Occipital lobe (tissue), 2 donors: ENCODE data around the gene TMEM163. TPM values are rescaled to one million over a fixed set of nuclear protein-coding genes. Genes with fewer than 3 reads are reported as not detected.

ENCODE experiments used
- DNase-seq: peaks from one replicate; lab custom pipeline; 2025; lab: John Stamatoyannopoulos, UW
- total RNA-seq: library from RNA; depleted of rRNA; stranded (reverse); fragments of >200 nt; gene quantifications from one replicate; pipeline ENCODE4 v1.2.3, GENCODE V29; 2014

The TMEM163 gene
- total RNA-seq, 1 donor from 2014 or later = 14.3 TPM

DNA sequence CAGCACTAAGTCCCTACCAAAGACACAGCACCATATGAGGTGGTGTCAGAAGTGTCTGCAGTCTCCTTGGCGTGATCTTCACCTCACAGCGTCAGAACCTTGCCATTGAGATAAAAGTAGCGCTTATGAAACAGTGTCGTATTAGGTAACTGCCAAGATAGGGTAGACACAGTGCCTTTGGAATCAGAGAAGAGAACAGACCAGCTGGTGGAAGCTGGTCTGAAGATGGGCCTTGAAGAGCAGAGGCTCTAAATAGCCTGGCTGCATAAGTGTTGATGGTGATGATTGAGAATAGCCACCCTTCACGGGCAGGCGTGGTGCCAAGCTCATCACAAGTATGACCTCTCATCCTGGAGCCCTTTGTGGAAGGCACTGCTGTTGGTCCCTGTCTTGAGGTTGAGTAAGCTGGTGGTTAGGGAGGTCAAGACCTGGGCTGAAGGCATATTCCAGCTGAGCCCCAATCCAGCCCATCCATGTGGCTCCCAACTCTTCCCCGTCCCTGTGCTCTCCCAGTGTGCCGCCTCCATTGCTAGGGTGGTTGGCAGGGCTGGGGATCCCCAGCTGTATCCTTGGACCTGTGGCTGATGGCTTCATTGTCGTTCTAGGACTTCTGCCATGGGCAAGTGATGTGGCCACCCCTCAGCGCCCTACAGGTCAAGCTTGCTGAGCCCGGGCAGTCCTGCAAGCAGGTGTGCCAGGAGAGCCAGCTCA lies 277.5 kb downstream of the TMEM163 start:
- no peak for DNase-seq

DNA sequence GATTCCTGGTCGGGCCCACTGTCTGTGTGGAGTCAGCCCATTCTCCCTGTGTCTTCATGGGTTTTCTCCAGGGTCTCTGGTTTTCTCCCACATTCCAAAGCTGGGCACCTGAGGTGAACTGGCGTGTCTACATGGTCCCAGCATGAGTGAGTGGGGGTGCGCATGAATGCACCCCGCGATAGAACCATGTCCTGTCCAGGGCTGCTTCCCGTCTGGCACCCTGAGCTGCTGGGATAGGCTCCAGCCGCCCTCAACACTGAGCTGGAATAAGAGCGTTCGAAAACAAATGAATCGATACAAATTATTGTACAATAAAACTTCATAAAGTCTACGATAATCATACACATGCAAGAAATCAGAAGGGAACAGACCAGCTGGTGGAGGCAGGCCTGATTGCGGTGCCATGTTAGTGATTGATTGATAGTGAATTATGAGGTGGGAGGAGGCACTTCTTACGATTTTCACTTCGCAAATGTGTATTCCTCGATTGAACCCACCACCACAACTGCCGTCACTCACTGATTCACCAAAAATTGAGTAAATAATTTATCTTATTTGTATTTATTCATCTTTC lies 278.4 kb downstream of the TMEM163 start:
- DNase-seq = no peak

DNA sequence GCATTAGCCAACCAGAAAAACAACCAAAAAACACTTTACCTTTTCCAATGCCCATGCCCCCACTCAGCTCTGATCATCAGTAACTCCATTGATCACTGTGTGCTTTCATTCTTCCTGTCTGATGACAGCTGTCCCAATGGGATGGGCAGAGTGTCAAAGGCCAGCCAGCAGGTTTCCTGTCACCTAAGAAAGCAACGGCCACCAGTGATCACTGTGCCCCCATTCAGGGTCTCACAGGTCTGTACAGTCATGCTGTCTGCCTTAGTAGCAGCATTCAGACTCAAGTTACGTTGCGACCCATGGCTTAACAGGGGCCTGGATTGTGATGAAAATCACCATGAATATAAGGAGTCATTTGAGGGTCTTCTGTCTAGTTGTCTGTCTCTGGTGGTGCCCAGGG lies 280.4 kb downstream of the TMEM163 start:
- DNase-seq = no peak

DNA sequence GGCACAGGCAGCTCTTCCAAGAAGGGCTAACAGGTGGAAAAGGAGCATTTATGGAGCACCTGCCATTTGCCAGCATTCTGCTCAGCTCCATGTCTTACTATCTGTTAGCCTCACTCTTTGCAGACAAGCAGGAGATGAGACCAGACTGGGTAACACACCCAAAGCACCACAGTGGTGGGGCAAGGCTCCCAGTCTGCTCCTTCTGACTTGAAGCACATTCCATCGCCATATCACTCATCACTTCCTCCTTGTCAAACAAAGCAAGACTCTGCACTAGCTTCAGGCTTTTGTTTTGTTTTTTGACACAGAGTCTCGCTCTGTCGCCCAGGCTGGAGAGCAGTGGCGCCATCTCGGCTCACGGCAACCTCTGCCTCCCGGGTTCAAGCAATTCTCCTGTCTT lies 282.1 kb downstream of the TMEM163 start:
- no peak for DNase-seq

DNA sequence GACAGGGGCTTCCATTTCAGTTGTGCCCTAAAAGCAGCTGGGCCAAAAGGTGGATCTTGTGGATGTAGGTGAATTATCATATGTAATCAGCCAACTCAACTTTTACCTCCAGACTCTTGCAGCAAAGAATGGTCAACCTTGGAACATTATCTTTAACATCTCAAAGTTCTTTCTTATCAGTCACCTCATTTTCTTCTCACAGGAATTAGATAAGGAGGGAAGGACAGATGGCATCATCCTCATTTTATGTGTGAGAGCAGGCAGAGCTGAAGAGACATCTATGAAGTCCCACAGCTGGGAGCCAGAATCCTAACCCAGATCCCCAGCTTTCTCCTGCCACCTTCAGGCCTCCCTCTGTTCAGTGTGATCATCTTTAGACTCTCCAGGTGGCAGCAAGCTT lies 282.9 kb downstream of the TMEM163 start:
- no peak for DNase-seq

DNA sequence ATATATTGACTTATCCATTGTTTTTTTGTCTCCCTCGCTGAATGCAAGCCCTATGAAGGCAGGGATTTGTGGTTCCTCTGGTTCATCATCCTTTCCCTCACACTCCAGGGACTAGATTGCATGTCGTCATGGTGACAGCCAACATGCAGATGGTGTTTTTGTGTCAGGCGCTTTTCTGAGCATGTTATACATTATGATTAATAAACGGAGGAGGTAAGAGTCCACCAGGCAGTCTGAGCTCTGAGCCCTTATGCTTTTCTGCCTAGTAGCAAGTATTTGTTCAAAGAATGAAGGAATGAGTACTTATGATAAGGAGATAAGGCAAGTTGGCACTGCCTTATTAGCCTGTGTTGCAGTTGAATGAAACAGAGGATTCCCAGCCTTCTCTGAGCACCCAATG lies 283.3 kb downstream of the TMEM163 start:
- DNase-seq = no peak

DNA sequence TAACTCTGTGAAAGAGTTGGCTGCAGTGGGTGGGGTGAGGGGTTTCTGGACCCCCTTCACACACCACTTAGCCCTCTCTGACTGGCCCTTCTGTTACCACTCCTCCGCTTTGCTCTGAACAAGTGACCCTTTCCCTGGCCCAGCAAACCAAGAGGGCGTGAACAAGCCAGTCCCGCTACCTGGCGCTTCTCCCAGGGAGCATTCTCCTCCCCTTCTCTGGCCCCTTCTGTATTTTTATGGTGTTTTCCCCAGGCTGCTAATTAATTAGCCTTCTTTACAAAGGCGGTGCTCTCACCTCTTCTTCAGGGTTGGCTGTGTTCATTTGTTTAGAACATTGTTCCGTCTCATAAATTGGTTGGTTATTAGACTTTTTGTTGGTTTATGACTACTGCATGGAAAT lies 284.8 kb downstream of the TMEM163 start:
- no peak for DNase-seq

DNA sequence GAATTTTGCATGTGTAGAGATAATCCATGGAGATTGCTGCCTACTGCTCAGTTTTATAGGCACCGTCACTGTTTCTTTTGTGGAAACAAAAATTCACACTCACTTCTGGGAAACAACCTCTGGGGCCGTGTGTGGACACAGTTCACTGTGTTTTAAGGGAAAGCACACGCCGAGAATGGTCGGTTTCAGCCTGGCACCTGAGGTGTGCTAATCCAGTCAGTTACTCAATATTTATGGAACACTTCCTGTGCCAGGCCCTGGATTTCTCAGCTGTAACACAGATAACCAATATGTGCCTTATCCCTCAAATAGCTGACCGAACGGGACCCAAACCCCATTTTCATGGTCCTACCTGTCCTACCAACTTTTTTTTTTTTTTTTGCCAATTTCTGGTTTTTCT lies 285.3 kb downstream of the TMEM163 start:
- DNase-seq = no peak

DNA sequence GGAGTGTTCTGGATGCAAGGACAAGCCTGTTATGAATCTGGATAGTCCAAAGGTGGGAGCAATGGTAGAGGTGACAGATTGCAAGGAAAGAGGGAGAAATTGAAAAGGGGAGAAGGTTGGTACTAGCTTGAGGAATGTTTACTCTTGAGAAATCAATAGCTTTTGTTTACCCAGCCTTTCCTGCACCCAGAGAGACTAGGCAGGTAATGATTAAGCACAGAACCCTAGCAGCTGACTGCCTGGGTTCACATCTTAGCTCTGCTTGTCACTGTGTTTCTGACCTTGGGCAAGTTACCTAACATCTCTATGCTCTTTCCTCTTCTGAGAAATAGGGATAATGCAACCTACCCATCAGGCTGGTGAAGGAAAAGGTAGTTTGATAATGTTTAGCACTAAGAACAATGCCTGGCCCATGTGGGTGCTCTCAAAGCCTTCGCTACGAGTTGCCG lies 286.3 kb downstream of the TMEM163 start:
- no peak for DNase-seq

DNA sequence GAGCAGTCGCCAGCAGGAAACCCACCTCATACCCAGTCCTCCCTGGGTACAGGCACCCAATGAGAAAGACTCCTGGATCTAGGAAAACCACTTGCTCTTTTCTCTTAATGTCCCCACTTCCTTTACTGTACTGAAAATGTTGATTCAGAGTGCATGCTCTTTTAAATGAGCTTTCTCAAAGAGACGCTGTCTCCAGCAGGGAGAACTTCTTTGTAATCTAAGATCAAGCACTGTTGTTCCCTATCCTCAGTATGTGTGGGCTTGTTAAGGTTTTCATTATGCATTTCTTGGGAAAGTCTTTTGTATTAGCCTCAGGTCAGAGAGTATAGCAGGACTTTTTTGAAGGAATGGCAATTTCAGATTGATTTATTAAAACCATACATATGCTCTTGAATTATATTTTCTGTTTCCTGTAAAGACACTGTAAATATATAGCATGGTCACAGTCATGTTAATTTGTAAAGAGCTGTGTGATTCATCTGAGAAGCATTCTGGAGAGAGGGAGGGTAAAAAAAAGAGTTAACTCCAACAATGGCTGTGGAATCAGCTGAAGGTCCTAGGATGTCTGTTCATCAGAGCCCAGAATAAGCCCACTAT lies 286.9 kb downstream of the TMEM163 start:
- no peak for DNase-seq

DNA sequence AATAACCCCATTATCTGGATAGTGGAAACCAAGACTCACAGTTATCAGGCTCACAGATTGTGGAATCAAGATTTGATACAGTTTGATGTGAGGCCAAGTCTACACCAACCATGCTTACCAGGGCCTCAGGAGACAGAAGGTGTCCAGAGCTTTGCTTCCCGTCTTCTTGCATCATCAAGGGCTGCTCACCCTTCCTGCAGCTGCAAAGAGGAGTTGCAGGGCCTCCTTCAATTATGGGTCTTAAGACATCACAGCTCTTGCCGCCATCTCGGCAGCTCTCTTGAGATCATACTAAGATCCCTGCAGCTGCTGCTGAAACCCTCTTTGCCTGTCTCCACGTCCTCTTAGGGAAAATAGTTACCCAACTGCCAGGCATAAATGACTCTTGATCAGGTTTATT lies 288.9 kb downstream of the TMEM163 start:
- no peak for DNase-seq

DNA sequence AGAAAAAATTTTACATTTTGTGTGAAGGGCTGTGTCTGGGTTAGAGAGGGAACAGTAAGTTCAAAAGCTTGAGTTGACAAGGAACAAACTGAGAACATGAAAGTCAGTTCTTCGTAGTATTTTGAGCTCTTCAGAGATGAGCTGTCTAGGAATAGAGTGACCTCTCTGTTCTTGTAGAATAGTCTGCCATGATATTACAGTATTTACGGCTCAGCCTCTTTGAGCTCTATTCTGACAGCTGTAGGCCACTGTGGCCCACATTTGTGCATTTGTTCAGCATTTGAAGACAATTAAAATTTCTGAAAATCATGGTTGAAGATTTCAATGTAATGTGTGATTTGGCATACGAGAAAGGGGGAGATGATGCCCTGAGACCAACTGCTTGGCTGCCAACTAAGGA lies 292.1 kb downstream of the TMEM163 start:
- no peak for DNase-seq

DNA sequence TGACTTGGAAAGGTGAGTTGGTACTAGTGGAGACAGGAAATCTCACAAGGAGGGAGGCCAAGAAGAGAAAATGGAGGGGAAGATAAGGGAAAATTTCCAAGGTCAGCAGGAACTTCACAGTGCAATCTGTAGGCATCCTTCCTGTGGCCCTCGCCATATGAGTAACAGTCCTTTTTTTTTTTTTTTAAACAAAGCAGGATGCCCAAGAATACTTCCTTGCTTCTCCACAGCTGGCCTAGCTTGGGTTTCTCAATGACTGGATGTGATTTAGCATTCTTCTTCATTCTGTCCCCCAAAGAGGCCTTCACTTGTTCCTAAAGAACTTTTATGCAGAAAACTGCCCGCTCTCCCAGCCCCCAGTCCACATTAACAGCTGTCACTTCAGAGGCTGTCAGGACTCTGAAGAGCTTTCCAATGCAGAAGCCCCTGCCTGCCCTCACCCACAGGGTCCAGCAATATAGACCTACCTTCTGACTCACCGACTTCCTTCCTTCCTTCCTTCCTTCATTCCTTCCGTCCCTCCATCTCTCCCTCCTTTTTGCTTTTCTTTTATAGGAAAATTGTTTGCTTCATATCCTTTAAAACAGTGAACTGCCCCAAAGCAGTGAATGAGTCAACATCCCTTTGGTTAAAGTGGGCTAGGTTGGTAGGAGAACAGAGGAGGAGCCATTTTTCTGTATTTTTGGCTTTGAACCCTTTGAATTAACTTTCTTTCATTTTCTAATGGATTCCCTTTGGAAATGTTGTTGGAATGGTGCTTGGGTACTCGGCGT lies 292.9 kb downstream of the TMEM163 start:
- DNase-seq = no peak

DNA sequence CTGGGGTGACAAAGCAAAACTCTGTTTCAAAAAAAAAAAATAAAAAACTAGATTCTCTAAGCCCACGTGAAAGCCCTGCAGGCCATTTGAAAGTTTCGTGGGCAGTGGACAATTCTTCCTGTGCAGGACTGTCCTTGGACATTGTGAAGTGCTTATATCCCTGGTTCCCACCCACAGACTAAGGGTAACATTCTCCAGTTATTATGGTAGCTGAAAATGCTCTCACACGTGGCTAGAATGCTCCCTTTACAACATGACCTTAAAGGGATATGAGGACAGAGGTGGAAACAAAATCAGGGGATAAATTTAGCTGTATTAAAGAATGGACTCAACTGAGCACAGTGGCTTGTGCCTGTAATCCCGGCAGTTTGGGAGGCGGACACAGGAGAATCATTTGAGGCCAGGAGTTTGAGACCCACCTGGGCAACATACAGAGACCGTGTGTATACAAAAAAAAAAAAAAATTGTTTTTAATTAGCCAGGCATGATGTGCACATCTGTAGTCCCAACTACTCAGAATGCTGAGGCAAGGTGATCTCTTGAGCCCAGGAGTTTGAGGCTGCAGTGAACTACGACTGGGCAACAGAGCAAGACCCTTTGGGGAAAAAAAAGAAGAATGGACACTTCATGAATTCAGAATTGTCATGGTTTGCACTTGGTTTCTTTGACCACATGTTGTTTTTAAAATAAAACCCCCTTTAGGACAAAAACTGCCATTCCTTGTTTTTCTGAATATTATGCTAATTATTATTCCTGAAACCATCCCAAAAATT lies 297.1 kb downstream of the TMEM163 start:
- DNase-seq = no peak

DNA sequence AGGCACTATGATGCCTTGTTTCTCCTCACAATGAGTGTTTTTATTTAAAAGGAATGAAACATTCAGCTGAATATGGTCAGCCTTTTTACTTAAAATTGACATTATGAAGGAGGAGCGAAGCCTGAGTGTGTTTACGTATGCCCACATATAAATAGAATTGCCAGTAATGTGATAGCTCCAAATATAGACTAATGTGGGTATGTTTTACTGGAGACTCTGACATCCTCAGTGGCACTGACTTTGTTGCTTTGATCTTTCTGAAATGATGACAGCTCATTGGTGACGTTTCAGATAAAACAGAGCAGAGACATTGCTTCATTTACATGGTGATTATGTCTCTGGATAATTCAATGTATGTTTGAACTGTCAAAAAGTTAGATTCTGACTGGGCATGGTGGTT lies 297.9 kb downstream of the TMEM163 start:
- DNase-seq = no peak

DNA sequence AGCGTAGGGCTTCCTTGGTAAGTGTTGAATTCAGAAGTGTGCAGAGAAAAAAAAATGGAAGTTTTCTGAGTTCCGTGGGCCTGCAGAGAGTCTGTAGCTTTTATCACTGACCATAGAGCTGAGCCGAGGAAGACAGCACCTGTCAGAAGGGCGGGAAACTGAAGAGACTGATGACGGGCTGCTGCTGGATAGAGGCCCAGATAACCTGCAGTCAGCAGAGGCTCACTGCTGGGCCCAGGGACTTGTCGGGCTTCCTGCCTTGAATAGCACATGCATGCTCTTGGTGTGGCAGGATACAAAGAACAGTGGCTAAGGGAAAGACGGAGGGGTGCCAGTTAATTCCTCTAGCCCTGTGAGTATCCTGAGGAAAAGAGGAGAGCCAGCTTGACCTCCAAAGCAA lies 298.5 kb downstream of the TMEM163 start:
- DNase-seq = no peak

DNA sequence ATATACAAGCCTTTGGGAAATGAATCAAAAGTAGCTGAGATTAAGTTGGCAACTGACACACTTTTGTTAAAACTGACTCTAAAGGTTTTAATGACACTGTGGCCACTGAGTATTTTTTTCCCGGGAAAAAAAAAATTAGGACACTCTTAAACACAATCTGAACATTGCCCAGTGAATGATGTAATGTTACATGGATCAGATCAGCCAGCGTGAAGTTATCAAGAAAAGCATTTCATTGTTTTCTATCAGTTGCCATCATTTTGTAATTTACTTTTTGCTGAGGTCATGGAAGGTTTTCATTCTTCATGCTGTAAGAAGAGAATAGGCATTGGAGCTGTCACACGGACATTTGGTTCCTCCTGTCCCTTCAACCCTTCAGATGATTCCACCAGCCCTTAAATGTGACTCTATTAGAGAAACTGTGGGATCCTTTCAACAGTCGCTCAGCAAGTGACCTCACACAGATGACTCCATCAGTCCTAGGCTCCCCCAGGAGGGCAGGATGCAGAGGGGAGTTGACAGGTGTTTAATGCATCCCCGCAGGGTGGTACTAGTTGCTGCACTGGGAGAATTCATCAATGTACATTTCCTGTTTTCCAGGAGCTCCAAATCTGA lies 300.7 kb downstream of the TMEM163 start:
- DNase-seq = no peak

DNA sequence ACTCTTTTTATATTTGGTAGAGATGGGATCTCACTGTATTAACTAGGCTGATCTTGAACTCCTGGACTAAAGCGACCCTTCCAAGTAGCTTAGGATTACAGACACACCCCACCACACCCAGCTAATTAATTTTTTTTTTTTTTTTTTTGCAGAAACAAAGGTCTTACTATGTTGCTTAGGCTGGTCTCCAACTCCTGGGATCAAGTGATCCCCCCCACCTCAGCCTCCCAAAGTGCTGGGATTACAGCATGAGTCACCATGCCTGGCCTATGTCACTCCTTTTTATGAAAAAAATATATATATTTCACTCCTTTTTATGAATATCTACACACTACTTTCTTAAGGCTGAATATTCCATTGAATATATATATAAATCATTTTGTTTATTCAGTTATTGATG lies 302.2 kb downstream of the TMEM163 start:
- no peak for DNase-seq

DNA sequence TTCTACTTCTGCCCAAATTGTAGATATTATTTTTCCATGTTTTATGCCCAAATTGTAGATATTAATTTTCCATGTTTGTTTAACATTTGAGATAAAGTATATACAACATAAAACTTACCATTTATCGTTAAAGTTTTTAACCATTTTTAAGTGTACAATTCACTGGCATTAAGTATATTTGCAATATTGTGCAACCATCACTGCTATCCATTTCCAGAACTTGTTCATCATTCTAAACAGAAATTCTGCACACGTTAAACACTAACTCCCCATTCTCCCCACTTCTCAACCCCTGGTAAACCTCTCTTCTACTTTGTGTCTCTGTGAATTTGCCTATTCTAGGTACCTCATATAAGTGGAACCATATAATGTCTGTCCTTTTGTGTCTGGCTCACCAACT lies 302.8 kb downstream of the TMEM163 start:
- DNase-seq = no peak

DNA sequence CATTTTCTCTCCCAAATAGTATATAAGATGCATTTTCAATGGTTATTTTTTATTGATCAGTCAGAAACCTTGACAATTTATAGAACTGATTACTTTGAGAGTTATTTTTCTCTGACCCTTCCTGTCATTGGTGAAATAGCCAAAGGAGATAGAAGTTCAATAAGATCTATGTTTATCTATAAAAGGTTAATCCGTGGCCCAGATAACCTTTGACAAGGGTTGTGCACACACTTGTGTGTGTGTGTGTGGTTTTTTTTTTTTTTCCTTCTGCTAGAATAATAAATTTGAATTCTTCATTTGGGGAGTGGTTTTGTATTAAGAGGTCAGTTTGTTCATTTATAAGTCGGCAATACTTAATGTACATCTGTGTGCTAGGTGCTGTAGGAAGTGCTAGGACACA lies 304.9 kb downstream of the TMEM163 start:
- DNase-seq = no peak

DNA sequence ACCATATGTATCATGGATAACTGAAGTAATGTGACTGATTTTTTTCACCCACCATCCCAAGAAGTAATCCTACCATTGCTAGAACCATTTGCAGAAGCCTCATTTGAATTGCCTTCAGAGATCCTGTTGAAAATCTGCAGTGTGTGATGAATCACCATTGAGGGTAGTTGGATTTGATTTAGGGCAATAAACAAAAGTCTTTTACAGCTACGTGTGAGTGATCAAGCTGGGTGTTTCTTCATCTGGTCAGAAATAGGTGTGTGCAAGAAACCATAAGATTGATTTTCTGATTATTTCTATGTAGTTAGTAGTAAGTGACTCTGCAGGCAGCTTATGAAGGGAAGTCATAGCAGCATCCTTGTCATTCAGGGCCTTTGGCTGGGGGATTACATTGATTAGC lies 305.4 kb downstream of the TMEM163 start:
- DNase-seq = no peak
